Measurements from ENCODE around the gene NHEJ1.

NHEJ1 gene

GRCh38 chr2:219026946-219027345 is 133.7 kb downstream of the NHEJ1 start:
- no peak for TF ChIP-seq CTCF (IDR thresholded peaks at IDR 0.05; ENCODE audit: low read depth, low read length, missing control alignments)
- H3K36me3 ChIP-seq (replicated peaks) = no peaks in the 10 kb centered on the region
- H3K27ac ChIP-seq = no peak overlapping the region
- in situ Hi-C loops (cut with HindIII; ENCODE audit: low pct_ligation_motif_present, low sequenced_read_pairs) = no loop called here
- peaks cover 2% of the 10 kb centered on the region for H3K27me3 ChIP-seq (replicated peaks)
- no peak for DNase-seq
- no peak overlapping the region for H3K4me3 ChIP-seq (ENCODE audit: low read depth, low read length)

GRCh38 chr2:219025637-219026585 is 134.7 kb downstream of the NHEJ1 start:
- TF ChIP-seq CTCF (IDR thresholded peaks at IDR 0.05; ENCODE audit: low read depth, low read length, missing control alignments) = no peak
- H3K36me3 ChIP-seq (replicated peaks) = no peaks in the 10 kb centered on the region
- in situ Hi-C loops (cut with HindIII; ENCODE audit: low pct_ligation_motif_present, low sequenced_read_pairs) = no loop called here
- H3K27me3 ChIP-seq (replicated peaks) = peaks cover 2% of the 10 kb centered on the region
- no peak for DNase-seq
- no peak overlapping the region for H3K4me3 ChIP-seq (ENCODE audit: low read depth, low read length)
- H3K27ac ChIP-seq = no peak overlapping the region

Data from brain microvascular endothelial cell (primary cell).